Stomach (tissue), 4 donors: ENCODE results near the gene PARP9.

Source experiments
- EP300 ChIP-seq: sonication (generic); formaldehyde crosslinking; IDR thresholded peaks from one replicate; pipeline ENCODE4 v1.6.1; 2017; ENCODE audit warnings: antibody characterized with exemption
- POLR2AphosphoS5 ChIP-seq, 3 donors: sonication (generic); formaldehyde crosslinking; IDR thresholded peaks; one replicate each; pipeline ENCODE4 v1.6.1; 2016; ENCODE audit warnings: antibody characterized with exemption in 3 of 3
- TF ChIP-seq, protein P1 (sequence below), 7 experiments: fragments of 450-650 bp in 4 of 7; fragments of 200-600 bp in 3 of 7; sonication (generic) in 3 of 7; IDR thresholded peaks; one replicate each; pipeline ENCODE4 v1.5.1; 2016 to 2019; ENCODE audit warnings: antibody characterized with exemption in 7 of 7, control low read depth in 2 of 7, mild to moderate bottlenecking in 1 of 7

DNA sequence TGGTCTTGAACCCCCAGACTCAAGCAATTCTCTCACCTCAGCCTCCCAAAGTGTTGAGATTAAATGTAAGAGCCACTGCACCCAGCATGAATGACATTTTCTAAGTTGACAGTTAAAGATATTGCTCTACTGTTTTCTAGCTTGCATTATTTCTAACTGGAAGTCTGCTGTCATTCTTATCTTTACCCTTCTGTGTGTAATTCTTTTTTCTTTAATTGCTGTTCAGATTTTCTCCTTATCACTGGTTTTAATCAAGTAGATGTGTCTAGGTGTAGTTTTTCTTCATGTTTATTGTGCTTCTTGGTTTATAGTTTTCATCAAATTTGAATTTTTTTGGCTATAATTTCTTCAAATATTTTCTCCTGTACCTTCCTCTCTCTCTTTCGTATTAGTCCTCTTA, 18.3 kb upstream of the PARP9 start:
- TF ChIP-seq, protein P1, sequence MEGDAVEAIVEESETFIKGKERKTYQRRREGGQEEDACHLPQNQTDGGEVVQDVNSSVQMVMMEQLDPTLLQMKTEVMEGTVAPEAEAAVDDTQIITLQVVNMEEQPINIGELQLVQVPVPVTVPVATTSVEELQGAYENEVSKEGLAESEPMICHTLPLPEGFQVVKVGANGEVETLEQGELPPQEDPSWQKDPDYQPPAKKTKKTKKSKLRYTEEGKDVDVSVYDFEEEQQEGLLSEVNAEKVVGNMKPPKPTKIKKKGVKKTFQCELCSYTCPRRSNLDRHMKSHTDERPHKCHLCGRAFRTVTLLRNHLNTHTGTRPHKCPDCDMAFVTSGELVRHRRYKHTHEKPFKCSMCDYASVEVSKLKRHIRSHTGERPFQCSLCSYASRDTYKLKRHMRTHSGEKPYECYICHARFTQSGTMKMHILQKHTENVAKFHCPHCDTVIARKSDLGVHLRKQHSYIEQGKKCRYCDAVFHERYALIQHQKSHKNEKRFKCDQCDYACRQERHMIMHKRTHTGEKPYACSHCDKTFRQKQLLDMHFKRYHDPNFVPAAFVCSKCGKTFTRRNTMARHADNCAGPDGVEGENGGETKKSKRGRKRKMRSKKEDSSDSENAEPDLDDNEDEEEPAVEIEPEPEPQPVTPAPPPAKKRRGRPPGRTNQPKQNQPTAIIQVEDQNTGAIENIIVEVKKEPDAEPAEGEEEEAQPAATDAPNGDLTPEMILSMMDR (IDR thresholded peaks at IDR 0.05) = no peak
- no peak for TF ChIP-seq EP300
- no peak for TF ChIP-seq POLR2AphosphoS5 (IDR thresholded peaks at IDR 0.05)
